NOMO-1 treated with dmso at 0.1 percent for 144 hours (cell line): Measurements from ENCODE around the gene STRN4.

Experiments used
- DNase-seq: peaks from one replicate; lab custom pipeline; 2025; ENCODE audit not compliant: unreplicated experiment; lab: John Stamatoyannopoulos, UW

STRN4 gene

DNA sequence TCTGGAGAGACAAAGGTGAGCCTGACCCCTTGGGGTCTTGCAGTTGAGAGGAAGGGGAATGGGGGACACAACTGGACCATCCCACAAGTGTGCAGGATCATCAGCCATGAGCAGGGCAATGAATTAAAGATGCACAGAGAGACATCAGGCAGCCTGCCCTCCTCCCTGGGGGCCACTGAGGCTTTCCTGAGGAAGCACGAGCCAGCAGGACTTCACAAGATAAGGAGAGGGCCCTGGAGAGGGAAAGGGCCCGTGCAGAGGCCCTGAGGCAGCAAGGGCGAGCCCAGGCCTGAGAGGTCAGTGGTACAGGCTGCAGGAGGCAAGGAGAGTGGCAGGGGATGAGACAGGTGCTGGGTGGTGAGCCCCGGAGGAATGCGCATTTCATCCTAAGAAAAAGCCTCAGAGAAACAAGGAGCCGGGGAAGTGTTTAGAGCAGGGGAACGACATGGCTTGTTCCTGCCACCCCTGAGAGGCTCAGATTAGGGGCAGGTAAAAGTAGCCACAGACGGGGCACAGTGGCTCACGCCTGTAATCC lies 20.3 kb downstream of the STRN4 start:
- no peak for DNase-seq

DNA sequence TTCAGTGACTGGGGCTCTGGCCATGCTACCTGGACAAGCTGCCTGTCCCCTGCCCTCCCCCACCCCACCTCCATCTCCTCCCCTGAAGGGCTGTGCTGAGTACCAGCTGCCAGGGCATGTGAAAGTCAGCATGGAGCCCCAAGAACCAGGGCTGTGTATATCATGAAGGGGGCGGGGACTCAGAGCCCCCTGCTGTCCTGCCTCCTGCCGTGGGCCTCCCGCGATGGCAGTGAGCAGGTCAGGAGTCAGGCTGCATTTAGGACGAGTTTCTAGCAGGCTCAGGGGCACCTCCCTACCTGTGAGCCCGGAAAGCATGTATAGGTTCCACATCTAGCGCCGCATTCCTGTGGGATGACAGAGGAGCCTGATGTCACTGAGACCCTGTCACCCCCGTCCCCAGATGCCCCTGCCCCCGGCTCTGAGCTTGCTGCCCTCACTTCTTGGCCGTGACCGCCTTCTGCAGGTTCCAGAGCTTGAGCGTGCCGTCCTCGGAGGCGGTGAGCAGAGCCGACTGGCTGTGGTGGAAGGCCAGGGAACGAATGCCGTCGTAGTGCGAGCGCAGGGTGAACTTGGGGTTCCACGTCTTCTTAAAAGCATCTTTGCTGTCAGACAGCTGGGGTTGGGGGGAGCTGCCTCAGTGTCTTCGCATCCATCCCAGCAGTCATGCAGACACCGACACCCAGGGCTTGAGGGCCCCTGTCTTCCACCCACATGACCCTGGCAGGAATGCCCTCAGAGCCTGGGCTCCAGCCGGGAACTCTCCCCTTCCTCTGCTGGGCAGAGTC lies 21.0 kb downstream of the STRN4 start:
- DNase-seq = no peak

DNA sequence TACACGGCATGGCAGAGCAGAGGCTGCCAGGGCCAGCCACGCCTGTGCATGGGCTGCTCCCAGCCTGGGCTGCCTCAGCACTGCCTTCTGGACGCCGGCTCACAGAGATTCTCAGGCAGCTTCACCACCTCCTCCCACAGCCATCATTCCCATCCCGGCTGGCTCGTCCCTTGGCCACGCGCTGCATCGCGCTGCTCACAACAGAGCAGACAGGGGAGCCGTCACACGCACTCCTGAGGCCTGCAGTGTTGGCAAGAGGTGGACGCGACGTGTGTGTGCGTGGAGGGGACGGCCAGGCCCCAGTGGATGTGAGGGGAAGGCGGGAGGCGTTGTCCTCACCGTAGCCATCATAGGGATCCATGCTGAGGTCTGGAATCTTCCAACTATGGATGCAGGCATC lies 21.8 kb downstream of the STRN4 start:
- no peak for DNase-seq

DNA sequence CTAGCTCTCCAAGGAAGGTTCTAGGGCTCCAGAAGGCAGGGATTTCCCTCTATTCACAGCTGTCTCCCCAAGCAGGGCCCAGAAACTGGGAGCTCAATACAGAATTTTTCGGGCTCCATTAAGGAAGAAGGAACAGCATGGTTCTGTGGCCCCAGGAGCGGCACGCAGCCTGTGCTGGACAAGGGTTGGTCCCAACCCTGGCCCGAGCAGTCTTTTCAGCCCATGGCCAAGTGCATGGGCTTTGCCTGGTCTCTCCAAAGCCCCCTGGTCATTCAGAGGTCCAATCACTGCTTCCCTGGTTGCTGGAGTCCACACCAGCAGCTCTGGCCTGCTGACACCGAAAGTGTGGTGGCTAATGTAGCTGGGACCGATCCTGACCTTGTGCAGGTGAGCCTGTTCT lies 22.8 kb downstream of the STRN4 start:
- DNase-seq = no peak

DNA sequence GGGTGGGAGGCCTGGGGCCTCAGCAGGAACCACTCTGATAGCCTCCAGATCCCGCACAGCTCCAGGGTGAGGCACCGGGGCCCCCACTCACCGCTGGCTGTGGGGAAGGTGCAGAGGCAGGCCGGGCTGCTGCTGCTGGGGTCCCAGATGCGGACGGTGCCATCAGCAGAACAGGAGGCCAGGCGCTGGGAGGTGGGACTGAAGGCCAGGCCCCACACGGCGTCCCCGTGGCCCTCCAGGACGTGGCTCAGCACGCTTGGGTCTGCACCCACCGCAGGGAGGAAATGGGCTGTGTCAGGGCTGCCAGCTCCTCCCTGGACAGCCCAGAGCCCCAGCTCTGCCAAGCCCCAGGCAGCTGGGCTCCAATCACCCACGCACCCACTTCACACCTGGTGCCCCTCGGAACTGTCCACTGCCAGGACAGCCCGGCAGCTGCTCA lies 23.2 kb downstream of the STRN4 start:
- no peak for DNase-seq

DNA sequence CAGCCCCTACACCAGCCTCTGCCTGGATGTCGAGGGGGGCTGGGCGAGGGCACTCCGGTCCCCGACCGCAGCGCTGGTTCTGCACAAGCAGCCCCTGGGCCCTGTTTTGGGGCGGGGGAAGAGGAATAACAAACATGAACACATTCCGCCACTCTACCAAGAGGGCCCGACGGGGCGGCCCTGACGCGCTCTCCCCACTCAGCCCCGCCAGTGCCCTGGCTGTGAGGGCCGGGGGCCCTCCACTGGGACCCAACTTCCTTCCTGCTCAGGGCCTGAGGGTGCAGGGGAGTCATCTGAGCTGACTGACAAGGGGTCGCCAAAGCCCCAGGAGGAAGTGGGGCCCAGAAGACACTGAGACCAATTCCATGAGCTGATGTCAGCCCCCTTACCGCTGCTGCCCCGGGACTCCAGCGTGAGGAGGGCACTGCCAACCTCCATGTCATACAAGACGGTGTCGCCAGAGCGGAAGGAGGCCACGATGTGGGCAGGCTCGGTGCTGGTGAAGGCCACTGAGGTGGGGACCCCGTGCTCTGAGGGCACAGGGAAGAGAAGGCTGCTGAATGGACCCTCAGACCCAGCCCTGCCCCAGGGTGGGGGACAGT lies 23.7 kb downstream of the STRN4 start:
- DNase-seq = no peak

DNA sequence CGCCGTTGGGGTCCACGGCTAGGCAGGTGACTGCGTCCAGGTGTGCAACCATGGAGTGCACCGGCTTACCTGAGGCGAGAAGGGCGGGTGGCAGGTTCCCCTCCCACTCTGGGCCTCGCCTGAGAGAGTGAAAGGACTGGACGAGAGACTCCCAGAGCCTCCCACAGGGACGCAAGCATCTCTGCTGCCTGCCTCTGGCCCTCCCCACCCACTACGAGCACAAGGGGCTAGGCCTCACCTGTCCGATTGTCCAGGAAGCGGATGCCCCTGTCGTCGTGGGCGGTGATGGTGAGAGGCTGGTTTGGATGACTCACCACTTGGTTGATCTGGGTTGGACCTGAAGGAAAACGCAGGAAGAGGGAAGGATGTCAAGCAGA lies 24.3 kb downstream of the STRN4 start:
- no peak for DNase-seq

DNA sequence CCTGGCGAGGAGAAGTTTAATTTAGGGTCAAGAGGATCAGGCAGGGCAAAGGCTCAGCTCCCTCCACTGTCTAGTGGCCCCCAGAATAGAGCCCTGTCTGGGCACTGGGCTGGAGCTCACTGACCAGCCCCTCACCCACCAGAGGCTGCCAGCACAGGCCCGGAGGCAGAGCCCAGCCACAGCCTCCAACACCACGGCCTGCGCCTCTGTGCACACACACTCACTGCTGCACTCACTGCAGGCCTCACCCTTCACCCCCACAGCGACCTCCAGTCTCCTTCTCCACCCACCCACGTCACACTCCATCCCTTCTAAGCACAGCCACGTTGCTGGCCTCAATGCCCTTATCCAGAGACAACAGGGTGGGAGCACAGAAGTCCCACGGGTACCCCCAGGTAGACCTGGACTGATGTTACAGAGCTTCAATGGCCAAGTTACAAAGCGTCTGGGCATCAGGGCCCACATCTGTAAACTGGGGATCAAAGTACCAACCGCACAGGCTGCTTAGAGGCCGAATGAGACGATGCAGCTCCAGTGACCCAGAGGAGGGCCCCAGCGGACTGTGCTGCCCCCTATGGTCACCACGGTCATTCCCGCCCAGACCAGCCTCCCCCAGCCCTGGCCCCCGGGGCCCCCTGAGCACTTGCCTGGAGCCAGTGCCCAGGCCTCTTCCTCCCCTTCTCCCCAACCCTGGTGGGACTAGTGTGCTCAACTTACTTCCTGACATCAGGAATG lies 24.8 kb downstream of the STRN4 start:
- DNase-seq = no peak

DNA sequence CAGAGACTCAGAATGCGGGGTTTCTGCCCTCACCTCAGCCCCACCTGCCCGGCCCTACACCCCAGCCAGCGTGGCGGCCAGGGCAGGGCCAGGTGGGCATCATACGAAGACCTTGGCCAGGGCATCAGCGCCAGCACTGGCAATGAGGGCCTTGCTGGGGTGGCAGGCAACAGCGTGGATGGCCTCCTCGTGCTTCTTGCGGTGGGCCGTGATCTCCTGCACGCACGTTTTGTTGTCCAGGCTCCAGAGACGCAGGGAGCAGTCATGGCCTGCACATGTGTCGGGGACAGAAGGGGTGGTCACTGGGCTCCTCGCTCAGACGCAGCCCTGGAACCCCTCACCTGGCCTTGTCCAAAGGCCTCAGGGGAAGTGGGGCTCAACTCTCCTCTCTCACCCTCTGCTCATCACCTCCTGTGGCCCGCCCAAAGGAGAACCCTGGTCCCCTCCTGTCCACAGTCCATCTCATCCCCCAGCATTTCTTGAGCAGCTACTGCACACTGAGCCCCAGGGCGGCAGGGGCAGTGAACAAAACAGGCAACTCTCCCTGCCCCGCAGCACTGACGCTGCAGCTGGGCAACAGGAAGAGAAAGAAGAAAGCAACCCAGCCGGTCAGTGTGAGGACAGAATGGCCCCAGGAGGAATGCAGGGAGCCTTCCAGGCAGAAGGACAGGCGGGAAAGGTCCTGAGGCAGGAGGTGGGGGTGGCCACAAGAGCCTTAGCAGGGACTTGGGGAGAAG lies 25.6 kb downstream of the STRN4 start:
- DNase-seq = no peak

DNA sequence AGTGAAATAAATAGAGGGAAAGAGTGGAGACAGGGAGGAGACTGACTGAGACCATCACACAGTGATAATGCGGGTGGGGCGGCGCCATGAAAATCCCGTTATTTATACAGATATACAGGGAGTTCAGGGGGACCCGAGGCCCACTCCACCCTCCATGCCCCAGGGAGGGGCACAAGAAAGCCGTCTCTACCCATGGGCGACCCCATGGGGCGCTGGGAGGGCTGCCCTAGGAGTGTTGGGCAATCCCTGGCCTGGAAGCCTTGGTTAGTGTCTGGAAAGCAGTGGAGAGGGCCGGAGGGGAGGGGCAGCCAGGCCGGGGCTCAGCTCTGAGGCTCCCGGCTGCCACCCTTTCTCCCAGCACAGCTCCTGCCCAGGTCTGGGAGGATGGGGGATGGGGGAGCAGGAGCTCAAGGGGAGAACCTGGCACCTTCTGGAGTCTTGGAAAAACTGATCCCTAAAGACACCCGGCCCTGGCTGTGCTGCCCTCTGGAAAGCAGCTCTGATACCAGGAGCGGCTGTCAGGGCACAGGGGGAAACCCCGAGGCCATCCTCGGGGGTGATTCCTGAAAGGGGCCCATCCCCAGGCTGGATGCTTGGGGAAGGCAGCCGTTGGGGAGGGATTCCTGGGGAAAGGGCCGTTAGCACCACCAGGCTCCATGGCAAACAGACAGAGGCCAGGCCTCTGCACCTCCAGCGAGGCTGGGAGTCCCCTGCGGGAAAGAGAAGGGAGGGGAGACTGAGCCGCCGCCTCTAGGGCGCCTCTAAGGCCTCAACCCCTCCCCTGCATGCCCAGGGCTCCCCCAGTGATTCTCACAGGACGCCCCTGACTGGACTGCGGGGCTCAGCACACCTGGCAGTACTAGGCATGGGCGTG lies 26.4 kb downstream of the STRN4 start:
- no peak for DNase-seq

DNA sequence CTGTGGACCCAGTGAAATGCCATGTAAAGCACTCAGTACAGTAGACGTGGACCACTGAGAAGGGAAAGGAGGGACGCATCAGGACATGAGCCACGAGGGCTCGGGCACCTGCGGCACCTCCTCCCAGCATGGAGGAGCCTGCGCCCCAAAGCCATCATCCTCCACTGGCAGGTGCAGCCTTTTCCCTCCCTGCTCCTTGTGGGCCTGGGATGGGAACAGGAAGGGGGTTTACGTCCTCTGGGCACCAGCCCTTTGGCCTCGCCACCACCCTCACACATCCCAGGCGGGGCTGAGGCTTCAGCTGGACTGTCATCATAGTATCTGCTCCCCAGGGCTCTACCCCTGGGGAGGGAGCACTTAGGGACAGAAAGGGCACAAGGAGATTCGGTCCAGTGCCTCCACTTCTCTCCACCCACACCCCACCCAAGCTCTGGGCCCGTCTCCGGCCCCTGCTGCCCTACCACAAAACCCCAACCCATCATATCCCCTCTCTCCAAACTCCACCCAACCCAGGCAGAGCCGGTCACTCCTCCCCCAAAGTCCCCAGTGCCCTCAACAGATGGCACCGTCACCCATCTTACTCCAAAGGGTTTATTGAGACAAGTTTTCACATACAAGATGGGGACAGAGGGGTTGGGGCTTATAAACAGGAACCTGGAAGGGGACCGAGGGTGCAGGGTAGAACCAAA lies 27.2 kb downstream of the STRN4 start:
- no peak for DNase-seq

DNA sequence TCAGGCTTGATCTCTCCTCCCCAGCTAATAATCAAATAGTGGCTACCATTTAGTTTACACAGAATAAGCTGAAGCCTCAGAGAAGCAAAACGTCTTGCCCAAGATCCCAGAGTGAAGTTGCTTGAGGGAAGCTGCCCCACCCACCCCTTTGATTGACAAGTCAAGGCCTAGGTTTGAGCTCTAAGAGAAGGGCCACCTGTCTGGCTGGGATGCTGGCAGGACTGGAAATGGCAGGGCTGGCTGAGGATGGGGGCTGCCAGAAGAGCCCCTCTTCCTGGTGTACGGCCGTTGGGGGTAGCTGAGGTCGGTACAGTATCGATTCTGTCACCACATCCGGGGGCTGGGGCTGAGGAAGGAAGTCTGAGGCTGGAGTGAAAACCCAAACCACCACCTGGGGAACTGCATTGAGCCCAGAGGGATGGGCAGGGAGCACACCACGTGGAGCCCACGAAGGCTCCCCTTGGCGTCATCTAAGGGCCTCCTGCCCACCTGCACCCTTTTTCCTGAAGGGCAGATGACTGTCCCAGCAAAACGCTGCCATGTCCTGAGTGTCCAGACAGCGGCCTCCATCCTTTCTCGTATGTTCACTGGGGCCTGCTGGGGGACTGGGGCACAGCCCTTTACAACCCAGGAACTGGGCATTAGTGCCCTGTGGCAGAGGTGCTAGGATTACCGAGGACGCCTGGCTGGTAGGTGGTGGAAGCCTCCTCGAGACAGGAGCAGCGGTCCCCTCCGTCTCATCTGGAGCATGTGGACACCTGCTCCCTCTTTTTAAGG lies 27.9 kb downstream of the STRN4 start:
- DNase-seq = peak; percentile 66

DNA sequence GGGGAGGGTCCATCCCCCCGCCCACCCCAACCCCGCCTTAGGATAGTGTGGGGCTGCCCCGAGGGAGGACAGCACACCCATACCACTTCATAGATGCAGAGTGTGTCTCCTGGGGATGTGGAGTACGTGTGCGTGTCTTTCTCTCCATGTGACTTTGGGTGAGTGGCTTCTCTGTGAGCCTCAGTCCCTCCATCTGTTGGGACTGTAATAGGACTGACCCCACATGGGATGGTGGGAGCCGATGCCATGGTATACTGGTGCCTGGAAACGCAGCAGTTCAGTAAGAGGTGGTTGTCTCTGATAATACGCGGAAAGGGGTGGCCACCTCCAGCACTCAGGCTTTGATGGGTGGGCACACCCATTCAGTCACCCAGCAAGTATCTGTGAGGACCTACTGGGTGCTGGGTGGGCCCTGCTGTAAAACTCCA lies 28.5 kb downstream of the STRN4 start:
- DNase-seq = no peak

DNA sequence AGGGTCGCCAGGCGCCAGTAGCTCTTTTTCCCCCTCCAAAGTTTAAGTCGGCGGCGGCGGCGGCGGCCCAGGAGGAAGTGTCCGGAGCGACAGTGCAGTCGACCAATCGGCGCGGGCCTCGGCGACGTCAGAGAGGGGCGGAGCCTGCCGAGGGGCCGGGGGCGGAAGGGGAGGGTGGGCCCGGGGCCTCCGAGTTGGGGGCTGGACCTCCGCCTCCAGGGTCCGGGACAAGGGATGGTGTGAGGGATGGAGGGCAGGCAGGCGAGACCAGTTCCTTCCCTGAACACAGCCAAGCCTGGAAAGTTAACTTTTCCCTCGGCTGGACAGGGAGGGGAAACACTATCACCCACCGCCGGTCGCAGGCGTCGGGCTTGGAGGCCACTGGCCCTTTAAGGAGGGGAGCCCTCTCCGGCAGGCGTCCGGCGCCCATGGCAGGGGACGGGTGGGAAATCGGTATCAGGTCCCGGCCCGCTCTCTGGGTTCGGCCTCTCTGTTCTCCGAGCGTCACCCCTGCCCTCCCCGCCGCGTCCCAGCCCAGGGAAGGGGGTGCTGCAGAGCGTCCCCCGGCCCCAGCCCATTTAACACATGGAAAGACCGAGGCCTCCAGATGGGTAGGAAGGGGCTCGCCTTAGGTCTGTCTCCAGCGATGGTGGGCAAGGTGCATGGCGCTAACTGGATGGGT lies 29.1 kb downstream of the STRN4 start, which contains the start of gene PRKD2:
TSS of gene PRKD2 (minus strand) at position 81 of the 682 bp plus-strand sequence. CDS start 744 bp downstream, outside the sequence.
- DNase-seq = peak; percentile 55

DNA sequence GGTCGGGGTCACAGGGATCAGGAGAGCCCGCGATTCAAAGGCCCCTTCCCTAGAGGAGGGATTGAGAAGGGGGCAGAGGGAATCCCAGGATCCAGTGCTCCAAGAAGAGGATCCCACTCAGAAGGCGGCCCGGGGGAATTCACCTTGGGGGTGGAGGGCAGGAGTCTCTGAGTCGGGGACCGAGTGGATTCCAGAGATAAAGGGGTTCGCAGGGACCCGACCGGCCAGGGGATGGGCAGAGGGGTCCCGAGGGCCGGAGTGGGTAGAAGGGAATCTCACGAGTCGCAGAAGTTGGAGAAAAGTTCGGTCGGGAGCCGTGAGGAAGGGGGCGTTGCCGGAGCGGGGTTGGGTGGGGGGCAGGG lies 29.6 kb downstream of the STRN4 start:
- no peak for DNase-seq

DNA sequence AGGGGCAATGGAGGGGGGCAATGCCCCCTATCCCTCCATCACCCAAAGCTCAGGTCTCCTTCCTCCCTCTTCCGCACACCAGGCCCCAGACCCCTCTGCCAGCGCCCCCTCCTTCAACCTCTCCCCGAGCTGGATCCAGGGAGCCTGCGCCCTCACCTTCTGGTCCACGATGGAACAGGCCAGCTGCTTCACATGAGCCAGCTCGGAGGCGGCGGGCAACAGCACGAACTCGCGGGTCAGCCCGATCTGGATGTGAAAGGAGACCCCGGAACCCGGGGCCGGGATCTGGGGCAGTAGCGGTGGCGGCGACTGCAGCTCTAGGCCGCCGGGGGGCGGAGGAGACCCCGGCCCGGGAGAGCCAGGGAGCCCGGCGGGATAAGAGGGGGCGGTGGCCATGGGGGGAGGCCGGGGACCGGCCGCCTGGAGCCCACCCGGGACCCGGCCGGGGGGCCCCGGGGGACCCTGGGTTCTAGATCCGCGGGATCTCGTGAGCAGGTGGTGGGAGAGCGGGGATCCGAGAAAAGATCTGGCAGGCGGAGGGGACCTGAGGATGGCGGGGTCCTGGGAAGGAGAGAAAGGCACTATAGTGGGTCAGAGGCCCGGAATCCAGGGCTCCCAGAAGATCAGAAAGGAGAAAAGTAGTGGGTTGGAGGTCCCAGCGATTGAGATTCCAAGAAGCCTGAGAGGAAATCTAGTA lies 30.1 kb downstream of the STRN4 start:
- DNase-seq = no peak

DNA sequence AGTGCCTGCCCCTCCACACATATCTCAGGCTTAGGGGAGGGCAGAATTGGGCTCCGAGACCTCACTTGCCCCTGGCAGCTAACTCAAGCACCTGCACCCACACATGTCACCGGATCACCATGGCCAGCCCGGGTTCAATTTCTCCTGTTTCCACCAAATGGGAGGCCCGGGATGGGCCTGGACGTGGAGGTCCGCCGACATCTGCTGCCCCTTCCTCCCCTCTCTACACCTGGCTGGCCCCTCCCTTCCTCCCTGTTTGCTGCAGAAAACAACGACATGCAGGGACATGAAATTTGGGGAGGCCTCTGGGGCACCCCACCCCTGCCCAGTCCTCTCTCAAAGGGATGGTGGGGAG lies 30.7 kb downstream of the STRN4 start:
- DNase-seq = no peak
